Muscle layer of duodenum (tissue), 2 donors: ENCODE measurements around the gene ME3.

Source experiments
- H3K27ac ChIP-seq: one replicate; pipeline ENCODE4 v1.7.0; 2013; ENCODE audit warnings: mild to moderate bottlenecking, low read length
- H3K27me3 ChIP-seq: one replicate; pipeline ENCODE4 v1.7.0; 2013; ENCODE audit warnings: low read depth, mild to moderate bottlenecking, control low read depth, low read length
- H3K36me3 ChIP-seq, 2 donors: one replicate each; pipeline ENCODE4 v1.7.0; 2013; ENCODE audit warnings: low read length in 2 of 2, control low read depth in 1 of 2, mild to moderate bottlenecking in 1 of 2; ENCODE audit not compliant: insufficient read depth in 2 of 2, control insufficient read depth in 1 of 2
- H3K4me1 ChIP-seq, 2 donors: one replicate each; pipeline ENCODE4 v1.7.0; 2013; ENCODE audit warnings: low read length in 2 of 2, mild to moderate bottlenecking in 2 of 2, control low read depth in 1 of 2, moderate library complexity in 1 of 2; ENCODE audit not compliant: insufficient read depth in 2 of 2, control insufficient read depth in 1 of 2
- H3K4me3 ChIP-seq, 2 donors: one replicate each; pipeline ENCODE4 v1.7.0; 2013; ENCODE audit warnings: low read length in 2 of 2, low read depth in 1 of 2, mild to moderate bottlenecking in 1 of 2
- H3K9me3 ChIP-seq, 2 donors: one replicate each; pipeline ENCODE4 v1.7.0; 2013; ENCODE audit warnings: low read length in 2 of 2, control low read depth in 1 of 2, mild to moderate bottlenecking in 1 of 2; ENCODE audit not compliant: control insufficient read depth in 1 of 2
- donor health status: healthy.

The ME3 gene

GRCh38 chr11:86617502-86617901 is 54.9 kb downstream of the ME3 start:
- Histone ChIP-seq H3K27me3 (no peaks in the 10 kb centered on the region), H3K9me3 (no peaks in the 10 kb centered on the region), H3K27ac (no peak overlapping the region), H3K4me3 (no peak overlapping the region), H3K4me1 (peaks cover 0 to 7% of the 10 kb centered on the region in 2 donors), H3K36me3 (no peaks in the 10 kb centered on the region)

- no peak overlapping the region for H3K27ac ChIP-seq
- no peak overlapping the region for H3K4me3 ChIP-seq
- peaks cover 0 to 10% of the 10 kb centered on the region in 2 donors for H3K4me1 ChIP-seq
- H3K9me3 ChIP-seq = no peaks in the 10 kb centered on the region
- H3K36me3 ChIP-seq = no peaks in the 10 kb centered on the region
- no peaks in the 10 kb centered on the region for H3K27me3 ChIP-seq
Observed at GRCh38 chr11:86615487-86615886, 56.9 kb downstream of the ME3 start.

GRCh38 chr11:86610559-86611341 is 61.7 kb downstream of the ME3 start:
- Histone ChIP-seq H3K4me3 (no peak overlapping the region), H3K27ac (no peak overlapping the region), H3K36me3 (no peaks in the 10 kb centered on the region), H3K4me1 (peaks cover 13 to 25% of the 10 kb centered on the region in 2 donors), H3K9me3 (no peaks in the 10 kb centered on the region), H3K27me3 (no peaks in the 10 kb centered on the region)

- H3K27ac ChIP-seq = peak overlapping the region; percentile 17
Observed at GRCh38 chr11:86608251-86608799, 64.1 kb downstream of the ME3 start.

DNA sequence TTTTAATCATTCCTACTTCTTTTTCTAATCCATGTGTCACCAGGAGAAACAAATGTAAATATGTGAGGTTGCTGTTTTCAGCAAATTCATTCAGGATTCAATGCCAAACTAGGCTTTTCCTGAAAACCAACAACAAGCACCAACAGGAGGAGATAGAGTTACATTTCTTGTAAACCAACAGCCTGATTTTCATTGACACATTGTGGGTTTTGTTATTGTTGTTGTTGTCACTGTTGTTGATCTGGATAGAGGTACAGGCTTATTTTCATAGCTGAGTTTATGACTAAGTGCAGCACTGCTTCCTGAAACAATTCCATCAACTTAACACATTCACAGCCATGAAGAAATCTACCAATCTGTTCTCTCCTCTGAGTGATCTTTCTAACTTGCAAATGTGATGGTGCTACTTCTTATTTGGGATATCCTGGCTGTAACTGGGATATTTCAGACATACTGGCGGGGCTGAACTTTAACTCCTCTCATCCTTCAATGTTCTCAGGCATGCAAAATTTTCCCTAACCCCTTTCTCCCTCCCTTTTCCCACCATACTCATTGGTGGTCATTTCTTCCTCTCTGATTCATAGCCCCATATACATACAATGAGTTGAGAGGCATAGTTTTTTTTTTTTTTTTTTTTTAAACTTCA is 65.5 kb downstream of the ME3 start:
- Histone ChIP-seq H3K27me3 (no peaks in the 10 kb centered on the region), H3K9me3 (no peaks in the 10 kb centered on the region), H3K27ac (peak overlapping the region; percentile 54), H3K4me3 (no peak overlapping the region), H3K36me3 (no peaks in the 10 kb centered on the region), H3K4me1 (peaks cover 13 to 25% of the 10 kb centered on the region in 2 donors)

More at GRCh38 chr11:86608251-86608799, 64.1 kb downstream of the ME3 start:
- peaks cover 13 to 25% of the 10 kb centered on the region in 2 donors for H3K4me1 ChIP-seq
- no peaks in the 10 kb centered on the region for H3K36me3 ChIP-seq
- no peaks in the 10 kb centered on the region for H3K27me3 ChIP-seq
- H3K4me3 ChIP-seq = peak overlapping the region in 1 of 2 donors; percentile 38
- no peaks in the 10 kb centered on the region for H3K9me3 ChIP-seq

GRCh38 chr11:86606270-86606835 is 66.1 kb downstream of the ME3 start:
- Histone ChIP-seq H3K36me3 (no peaks in the 10 kb centered on the region), H3K4me1 (peaks cover 13 to 25% of the 10 kb centered on the region in 2 donors), H3K27ac (peak overlapping the region; percentile 54), H3K4me3 (no peak overlapping the region), H3K27me3 (no peaks in the 10 kb centered on the region), H3K9me3 (no peaks in the 10 kb centered on the region)

- no peaks in the 10 kb centered on the region for H3K9me3 ChIP-seq
- H3K36me3 ChIP-seq = no peaks in the 10 kb centered on the region
- no peak overlapping the region for H3K4me3 ChIP-seq
- H3K4me1 ChIP-seq = peaks cover 8 to 18% of the 10 kb centered on the region in 2 donors
- H3K27ac ChIP-seq = no peak overlapping the region
- H3K27me3 ChIP-seq = no peaks in the 10 kb centered on the region
Observed at GRCh38 chr11:86596861-86597586, 75.4 kb downstream of the ME3 start.

- Histone ChIP-seq H3K4me1 (peaks cover 8 to 18% of the 10 kb centered on the region in 2 donors), H3K9me3 (no peaks in the 10 kb centered on the region), H3K4me3 (no peak overlapping the region), H3K27me3 (no peaks in the 10 kb centered on the region), H3K27ac (no peak overlapping the region), H3K36me3 (no peaks in the 10 kb centered on the region)
Observed at GRCh38 chr11:86595955-86596354, 76.5 kb downstream of the ME3 start.

GRCh38 chr11:86595451-86595850 is 77.0 kb downstream of the ME3 start:
- H3K27me3 ChIP-seq = no peaks in the 10 kb centered on the region
- no peak overlapping the region for H3K4me3 ChIP-seq
- no peak overlapping the region for H3K27ac ChIP-seq
- peaks cover 8 to 18% of the 10 kb centered on the region in 2 donors for H3K4me1 ChIP-seq
- no peaks in the 10 kb centered on the region for H3K36me3 ChIP-seq
- H3K9me3 ChIP-seq = no peaks in the 10 kb centered on the region

- Histone ChIP-seq H3K4me1 (peaks cover 8 to 18% of the 10 kb centered on the region in 2 donors), H3K9me3 (no peaks in the 10 kb centered on the region), H3K27ac (no peak overlapping the region), H3K27me3 (no peaks in the 10 kb centered on the region), H3K4me3 (no peak overlapping the region), H3K36me3 (no peaks in the 10 kb centered on the region)
Observed at GRCh38 chr11:86594746-86595145, 77.7 kb downstream of the ME3 start.

DNA sequence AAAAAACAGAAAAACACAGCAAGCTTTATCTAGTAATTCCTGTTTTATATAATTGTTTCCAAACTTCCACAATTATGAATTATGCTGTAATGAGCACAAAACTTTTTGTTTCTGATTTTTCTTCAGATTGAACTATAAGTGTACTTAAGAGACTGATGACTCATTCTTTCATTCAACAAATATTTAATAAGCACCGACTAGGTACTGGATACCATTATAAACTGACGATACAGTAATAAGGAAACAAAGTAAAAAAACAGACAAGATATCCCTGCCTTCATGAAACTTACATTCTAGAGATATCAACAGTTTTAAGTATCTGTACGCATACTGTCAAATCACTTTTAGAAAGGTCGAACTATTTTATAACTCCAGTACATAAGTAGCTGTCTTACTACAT is 78.6 kb downstream of the ME3 start:
- Histone ChIP-seq H3K4me1 (peaks cover 8 to 21% of the 10 kb centered on the region in 2 donors), H3K36me3 (no peaks in the 10 kb centered on the region), H3K9me3 (no peaks in the 10 kb centered on the region), H3K27me3 (no peaks in the 10 kb centered on the region), H3K27ac (no peak overlapping the region), H3K4me3 (no peak overlapping the region)
